ENCODE measurements around the gene THRB.

The THRB gene

DNA sequence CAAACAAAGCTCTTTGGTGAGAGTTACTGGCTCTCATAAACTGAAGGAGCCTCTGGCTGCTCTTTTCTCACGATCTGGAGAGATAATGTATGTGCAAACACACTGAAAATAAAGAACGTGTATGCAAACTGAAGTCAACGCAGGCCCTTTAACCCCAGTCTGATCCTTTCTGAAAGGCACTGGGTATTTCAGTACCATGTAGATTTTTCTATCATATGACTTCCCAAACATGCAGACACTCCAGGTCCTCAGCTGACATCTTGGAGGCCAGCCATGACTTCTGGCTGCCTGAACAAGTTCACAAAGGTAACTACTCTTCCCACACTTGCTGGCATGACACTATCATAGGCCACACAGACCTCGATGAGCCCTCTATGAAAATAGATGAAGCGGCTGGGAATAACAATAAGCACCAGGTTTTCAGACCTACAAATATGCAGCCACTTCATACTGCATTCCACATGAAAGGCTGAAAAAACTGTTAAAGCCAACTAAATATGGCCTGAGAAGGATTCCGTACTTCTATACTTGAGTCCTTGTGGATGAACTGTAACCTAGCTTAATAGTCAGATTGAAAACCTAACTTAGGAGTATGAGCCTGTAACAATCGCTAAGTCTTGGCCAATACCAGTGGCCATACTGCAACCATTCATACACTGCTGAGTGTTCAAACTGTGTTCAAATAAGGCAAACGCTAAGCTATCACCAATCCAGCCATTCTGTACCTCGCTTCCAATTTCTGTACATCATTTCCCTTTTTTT lies 121.3 kb downstream of the THRB start:
- peaks cover 11 to 32% of the 10 kb centered on the region in 2 donors for H3K4me1 ChIP-seq (ENCODE audit: control insufficient read depth in 2 of 2, insufficient read depth in 2 of 2, low read length in 2 of 2)
- no peak overlapping the region for H3K27ac ChIP-seq (ENCODE audit: low read depth in 2 of 2, low read length in 2 of 2)
- H3K9ac ChIP-seq (ENCODE audit: low read depth in 1 of 2, low read length in 2 of 2) = no peak overlapping the region

DNA sequence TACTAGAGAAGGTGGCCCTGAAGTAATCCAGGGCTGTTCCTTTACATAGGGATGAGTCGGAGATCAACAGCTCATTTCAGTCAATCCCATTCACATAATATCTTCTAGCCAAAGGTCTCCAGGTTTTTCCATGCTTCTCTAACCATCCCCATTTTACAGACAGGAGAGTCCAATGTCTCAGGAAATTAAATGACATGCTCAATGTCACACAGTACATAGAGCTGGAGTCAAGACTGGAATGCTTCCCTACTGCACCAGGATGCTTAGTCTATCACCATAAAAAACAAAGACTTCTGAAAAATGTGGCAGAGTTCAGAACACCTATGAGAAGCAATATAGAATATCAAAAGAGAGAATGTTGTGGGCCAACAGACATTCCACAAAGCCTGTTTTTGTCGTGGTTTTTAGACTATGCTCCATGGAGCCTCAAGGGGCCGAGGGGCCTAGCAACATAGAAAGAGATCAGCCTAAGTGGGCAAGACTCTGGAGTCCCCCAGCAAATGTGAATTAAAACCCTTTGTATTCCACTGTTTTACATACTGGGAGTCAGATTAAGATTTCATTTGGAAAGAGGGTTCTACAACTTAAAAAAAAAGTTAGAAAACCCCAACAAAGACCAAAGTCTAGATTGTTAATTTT lies 122.0 kb downstream of the THRB start:
- Histone ChIP-seq H3K9me3 (ENCODE audit: control insufficient read depth in 2 of 2, low read length in 2 of 2) (no peaks in the 10 kb centered on the region), H3K9ac (ENCODE audit: low read depth in 1 of 2, low read length in 2 of 2) (no peak overlapping the region), H3K4me3 (ENCODE audit: low read length in 2 of 2) (no peak overlapping the region), H3K27me3 (ENCODE audit: control insufficient read depth in 2 of 2, insufficient read depth in 2 of 2, low read length in 2 of 2) (no peaks in the 10 kb centered on the region), H3K27ac (ENCODE audit: low read depth in 2 of 2, low read length in 2 of 2) (no peak overlapping the region), H3K36me3 (ENCODE audit: control insufficient read depth in 2 of 2, insufficient read depth in 2 of 2, low read length in 2 of 2) (no peaks in the 10 kb centered on the region), H3K4me1 (ENCODE audit: control insufficient read depth in 2 of 2, insufficient read depth in 2 of 2, low read length in 2 of 2) (peaks cover 17 to 39% of the 10 kb centered on the region in 2 donors)

More for the DNA sequence above, 121.3 kb downstream of the THRB start:
- Histone ChIP-seq H3K4me3 (ENCODE audit: low read length in 2 of 2) (no peak overlapping the region), H3K9me3 (ENCODE audit: control insufficient read depth in 2 of 2, low read length in 2 of 2) (no peaks in the 10 kb centered on the region), H3K36me3 (ENCODE audit: control insufficient read depth in 2 of 2, insufficient read depth in 2 of 2, low read length in 2 of 2) (no peaks in the 10 kb centered on the region), H3K27me3 (ENCODE audit: control insufficient read depth in 2 of 2, insufficient read depth in 2 of 2, low read length in 2 of 2) (no peaks in the 10 kb centered on the region)

DNA sequence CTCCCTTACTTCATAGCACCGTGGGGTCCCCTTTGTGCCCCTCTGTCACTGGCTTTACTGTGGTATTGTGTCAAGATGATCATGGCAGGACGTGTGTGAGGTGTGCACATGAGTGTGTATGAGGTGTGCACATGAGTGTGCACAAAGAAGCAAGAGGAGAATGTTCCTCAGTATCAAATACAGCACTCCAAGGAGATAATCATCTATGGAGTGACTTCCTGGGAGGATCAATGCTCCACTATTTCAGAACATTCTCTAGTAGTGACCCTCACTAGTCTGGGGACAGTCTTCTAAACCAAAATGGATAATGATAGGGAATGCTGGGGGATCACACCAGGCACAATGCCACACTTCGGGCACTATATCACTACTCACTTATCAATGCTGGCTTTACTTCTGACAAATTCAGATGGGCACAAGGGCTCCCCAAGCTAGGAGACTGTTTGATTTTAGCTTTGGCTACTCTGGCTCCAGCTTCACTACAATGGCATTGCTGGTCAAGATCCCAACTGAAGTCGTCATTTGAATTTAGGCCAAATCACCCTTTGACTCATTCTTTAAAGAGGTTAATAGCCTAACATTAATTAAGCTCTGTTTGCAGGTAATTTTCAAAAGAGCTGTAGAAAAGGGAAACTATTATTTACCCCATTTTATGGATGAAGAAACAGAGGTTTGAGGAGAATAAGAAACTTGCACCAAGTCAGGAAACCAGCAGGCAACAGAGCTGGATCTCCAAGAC lies 124.1 kb downstream of the THRB start:
- H3K4me1 ChIP-seq (ENCODE audit: control insufficient read depth in 2 of 2, insufficient read depth in 2 of 2, low read length in 2 of 2) = peaks cover 18 to 47% of the 10 kb centered on the region in 2 donors
- H3K4me3 ChIP-seq (ENCODE audit: low read length in 2 of 2) = no peak overlapping the region
- H3K36me3 ChIP-seq (ENCODE audit: control insufficient read depth in 2 of 2, insufficient read depth in 2 of 2, low read length in 2 of 2) = no peaks in the 10 kb centered on the region
- H3K9ac ChIP-seq (ENCODE audit: low read depth in 1 of 2, low read length in 2 of 2) = no peak overlapping the region
- no peaks in the 10 kb centered on the region for H3K27me3 ChIP-seq (ENCODE audit: control insufficient read depth in 2 of 2, insufficient read depth in 2 of 2, low read length in 2 of 2)
- no peaks in the 10 kb centered on the region for H3K9me3 ChIP-seq (ENCODE audit: control insufficient read depth in 2 of 2, low read length in 2 of 2)
- no peak overlapping the region for H3K27ac ChIP-seq (ENCODE audit: low read depth in 2 of 2, low read length in 2 of 2)

DNA sequence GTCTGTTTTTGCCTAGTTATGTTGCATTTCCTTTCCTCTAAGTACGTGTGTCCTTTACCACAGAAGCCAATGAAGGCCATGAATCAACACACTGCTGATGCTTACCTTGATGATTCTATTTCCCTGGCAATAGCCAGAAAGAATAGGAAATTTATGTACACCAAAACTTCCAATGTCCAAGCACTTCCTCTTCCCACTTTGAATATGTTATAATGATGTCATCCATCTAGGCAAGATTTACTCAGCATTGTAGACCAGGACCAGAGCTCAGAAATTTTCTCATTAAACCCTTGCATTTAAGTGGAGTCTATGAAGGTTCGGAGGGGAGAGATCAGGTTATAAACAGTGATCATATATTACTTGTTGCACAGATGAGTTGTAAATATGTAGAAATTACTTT lies 126.0 kb downstream of the THRB start:
- no peak overlapping the region for H3K9ac ChIP-seq (ENCODE audit: low read depth in 1 of 2, low read length in 2 of 2)
- H3K36me3 ChIP-seq (ENCODE audit: control insufficient read depth in 2 of 2, insufficient read depth in 2 of 2, low read length in 2 of 2) = no peaks in the 10 kb centered on the region
- H3K4me3 ChIP-seq (ENCODE audit: low read length in 2 of 2) = no peak overlapping the region
- H3K4me1 ChIP-seq (ENCODE audit: control insufficient read depth in 2 of 2, insufficient read depth in 2 of 2, low read length in 2 of 2) = peaks cover 14 to 40% of the 10 kb centered on the region in 2 donors
- H3K27ac ChIP-seq (ENCODE audit: low read depth in 2 of 2, low read length in 2 of 2) = no peak overlapping the region
- no peaks in the 10 kb centered on the region for H3K27me3 ChIP-seq (ENCODE audit: control insufficient read depth in 2 of 2, insufficient read depth in 2 of 2, low read length in 2 of 2)
- no peaks in the 10 kb centered on the region for H3K9me3 ChIP-seq (ENCODE audit: control insufficient read depth in 2 of 2, low read length in 2 of 2)

DNA sequence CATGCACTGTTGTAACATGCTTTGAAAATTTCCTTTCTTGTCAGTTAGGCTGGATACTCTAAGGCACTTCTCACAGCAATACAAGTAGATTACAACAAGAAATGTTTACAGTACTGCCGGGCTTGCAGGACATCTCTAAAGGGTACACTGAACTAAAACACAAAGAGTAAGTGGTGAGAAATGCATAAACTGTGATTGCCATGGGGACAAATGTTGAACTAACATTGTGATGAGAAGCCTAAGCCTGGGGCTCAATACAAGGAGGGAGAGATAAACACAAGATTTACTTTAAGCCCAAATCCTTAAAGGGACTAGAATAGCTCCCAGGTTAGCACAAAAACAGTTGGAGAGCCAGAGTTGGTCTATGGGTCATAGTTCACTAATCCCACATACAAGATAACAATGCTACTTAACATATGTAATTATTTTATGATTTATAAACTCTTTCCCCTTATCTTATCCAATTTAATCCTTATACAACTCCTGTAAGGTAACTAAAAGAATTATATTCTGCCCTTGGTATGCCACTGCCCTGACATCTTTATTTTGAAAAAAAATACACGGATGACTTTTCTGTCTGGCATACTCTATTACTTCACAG lies 126.9 kb downstream of the THRB start:
- Histone ChIP-seq H3K4me1 (ENCODE audit: control insufficient read depth in 2 of 2, insufficient read depth in 2 of 2, low read length in 2 of 2) (peaks cover 14 to 34% of the 10 kb centered on the region in 2 donors), H3K36me3 (ENCODE audit: control insufficient read depth in 2 of 2, insufficient read depth in 2 of 2, low read length in 2 of 2) (no peaks in the 10 kb centered on the region), H3K9me3 (ENCODE audit: control insufficient read depth in 2 of 2, low read length in 2 of 2) (no peaks in the 10 kb centered on the region), H3K27ac (ENCODE audit: low read depth in 2 of 2, low read length in 2 of 2) (peak overlapping the region in 1 of 2 donors; percentile 1), H3K27me3 (ENCODE audit: control insufficient read depth in 2 of 2, insufficient read depth in 2 of 2, low read length in 2 of 2) (no peaks in the 10 kb centered on the region), H3K4me3 (ENCODE audit: low read length in 2 of 2) (no peak overlapping the region), H3K9ac (ENCODE audit: low read depth in 1 of 2, low read length in 2 of 2) (no peak overlapping the region)

DNA sequence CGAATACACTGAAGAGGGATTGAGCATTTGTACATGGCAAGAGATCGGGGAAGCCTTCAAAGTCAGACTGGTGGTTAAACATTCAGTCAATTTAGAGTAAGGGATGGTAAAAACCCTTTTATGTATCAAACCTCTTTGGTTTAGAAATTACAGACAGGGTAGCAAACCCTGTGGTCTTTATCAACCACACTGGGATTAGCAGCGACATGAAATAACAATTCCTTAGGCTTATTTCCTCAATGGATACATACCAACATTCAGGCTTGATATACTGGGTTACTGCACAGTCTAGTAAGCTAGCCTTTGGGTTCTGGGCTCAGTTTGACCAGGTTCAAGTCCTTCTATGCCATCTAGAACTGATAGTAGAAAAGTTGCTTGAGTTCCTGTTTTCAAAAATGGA lies 127.4 kb downstream of the THRB start:
- Histone ChIP-seq H3K9me3 (ENCODE audit: control insufficient read depth in 2 of 2, low read length in 2 of 2) (no peaks in the 10 kb centered on the region), H3K27me3 (ENCODE audit: control insufficient read depth in 2 of 2, insufficient read depth in 2 of 2, low read length in 2 of 2) (no peaks in the 10 kb centered on the region), H3K27ac (ENCODE audit: low read depth in 2 of 2, low read length in 2 of 2) (peak overlapping the region in 1 of 2 donors; percentile 1), H3K36me3 (ENCODE audit: control insufficient read depth in 2 of 2, insufficient read depth in 2 of 2, low read length in 2 of 2) (no peaks in the 10 kb centered on the region), H3K4me3 (ENCODE audit: low read length in 2 of 2) (no peak overlapping the region), H3K4me1 (ENCODE audit: control insufficient read depth in 2 of 2, insufficient read depth in 2 of 2, low read length in 2 of 2) (peaks cover 14 to 33% of the 10 kb centered on the region in 2 donors), H3K9ac (ENCODE audit: low read depth in 1 of 2, low read length in 2 of 2) (no peak overlapping the region)

DNA sequence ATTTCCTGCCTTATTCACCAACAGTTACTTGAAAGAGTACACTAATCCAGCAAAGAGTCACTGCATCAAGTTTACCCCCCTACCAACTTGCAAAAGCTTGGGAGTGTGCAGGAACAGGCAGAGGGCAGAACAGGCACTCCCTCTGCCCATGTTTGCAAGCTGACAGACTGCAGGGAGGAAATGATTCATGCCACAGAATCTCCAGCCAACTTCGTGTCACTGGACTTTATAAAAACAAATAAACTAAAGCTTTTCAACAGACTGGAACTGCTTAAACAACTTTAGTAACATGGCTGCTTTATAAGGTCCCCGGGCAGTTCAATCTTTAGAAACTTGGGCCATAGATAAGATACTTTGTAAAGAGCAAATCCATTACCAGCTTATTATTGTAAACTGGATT lies 129.5 kb downstream of the THRB start:
- Histone ChIP-seq H3K9me3 (ENCODE audit: control insufficient read depth in 2 of 2, low read length in 2 of 2) (no peaks in the 10 kb centered on the region), H3K4me1 (ENCODE audit: control insufficient read depth in 2 of 2, insufficient read depth in 2 of 2, low read length in 2 of 2) (peaks cover 14 to 33% of the 10 kb centered on the region in 2 donors), H3K36me3 (ENCODE audit: control insufficient read depth in 2 of 2, insufficient read depth in 2 of 2, low read length in 2 of 2) (no peaks in the 10 kb centered on the region), H3K9ac (ENCODE audit: low read depth in 1 of 2, low read length in 2 of 2) (no peak overlapping the region), H3K27me3 (ENCODE audit: control insufficient read depth in 2 of 2, insufficient read depth in 2 of 2, low read length in 2 of 2) (no peaks in the 10 kb centered on the region), H3K27ac (ENCODE audit: low read depth in 2 of 2, low read length in 2 of 2) (peak overlapping the region in 1 of 2 donors; percentile 44), H3K4me3 (ENCODE audit: low read length in 2 of 2) (no peak overlapping the region)

DNA sequence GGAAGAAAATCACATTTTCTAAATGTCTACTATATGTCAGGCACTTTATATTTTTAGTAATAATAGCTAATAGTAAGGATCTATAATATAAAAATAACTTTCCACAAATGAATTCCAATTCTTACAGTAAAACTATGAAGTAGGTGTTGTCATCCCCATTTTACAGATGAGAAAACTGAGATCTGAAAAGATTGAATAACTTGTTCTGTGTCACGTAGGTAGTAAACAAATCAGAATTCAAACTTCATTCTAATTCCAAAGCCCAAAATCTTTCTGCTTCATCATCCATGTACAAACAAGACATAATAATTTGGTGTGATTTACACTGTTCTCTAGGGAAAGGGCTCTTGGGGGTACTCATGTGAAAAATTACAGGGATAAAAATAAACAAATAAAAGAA lies 130.3 kb downstream of the THRB start:
- Histone ChIP-seq H3K36me3 (ENCODE audit: control insufficient read depth in 2 of 2, insufficient read depth in 2 of 2, low read length in 2 of 2) (no peaks in the 10 kb centered on the region), H3K4me3 (ENCODE audit: low read length in 2 of 2) (no peak overlapping the region), H3K27me3 (ENCODE audit: control insufficient read depth in 2 of 2, insufficient read depth in 2 of 2, low read length in 2 of 2) (no peaks in the 10 kb centered on the region), H3K4me1 (ENCODE audit: control insufficient read depth in 2 of 2, insufficient read depth in 2 of 2, low read length in 2 of 2) (peaks cover 14 to 33% of the 10 kb centered on the region in 2 donors), H3K27ac (ENCODE audit: low read depth in 2 of 2, low read length in 2 of 2) (no peak overlapping the region), H3K9me3 (ENCODE audit: control insufficient read depth in 2 of 2, low read length in 2 of 2) (no peaks in the 10 kb centered on the region), H3K9ac (ENCODE audit: low read depth in 1 of 2, low read length in 2 of 2) (no peak overlapping the region)

DNA sequence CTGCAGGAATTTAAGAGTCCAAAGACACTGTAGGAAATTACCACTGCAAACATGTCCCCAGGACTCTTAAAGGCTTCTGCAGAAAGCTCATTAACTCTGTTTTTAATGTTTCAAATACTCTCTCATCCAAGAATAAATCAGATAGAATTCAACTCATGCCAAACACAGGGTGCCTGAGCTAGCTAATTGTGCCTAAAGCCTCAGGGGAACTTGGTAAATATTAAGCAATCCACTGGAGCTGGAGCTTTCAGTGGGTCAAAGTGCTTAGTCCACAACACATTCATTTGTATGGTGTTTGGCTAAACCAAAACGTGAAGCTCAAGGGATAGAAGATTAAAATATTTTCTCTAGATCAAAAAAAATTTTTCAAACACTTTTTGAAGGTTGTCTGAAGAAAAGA lies 131.4 kb downstream of the THRB start:
- Histone ChIP-seq H3K4me1 (ENCODE audit: control insufficient read depth in 2 of 2, insufficient read depth in 2 of 2, low read length in 2 of 2) (peaks cover 12 to 28% of the 10 kb centered on the region in 2 donors), H3K27ac (ENCODE audit: low read depth in 2 of 2, low read length in 2 of 2) (no peak overlapping the region)

DNA sequence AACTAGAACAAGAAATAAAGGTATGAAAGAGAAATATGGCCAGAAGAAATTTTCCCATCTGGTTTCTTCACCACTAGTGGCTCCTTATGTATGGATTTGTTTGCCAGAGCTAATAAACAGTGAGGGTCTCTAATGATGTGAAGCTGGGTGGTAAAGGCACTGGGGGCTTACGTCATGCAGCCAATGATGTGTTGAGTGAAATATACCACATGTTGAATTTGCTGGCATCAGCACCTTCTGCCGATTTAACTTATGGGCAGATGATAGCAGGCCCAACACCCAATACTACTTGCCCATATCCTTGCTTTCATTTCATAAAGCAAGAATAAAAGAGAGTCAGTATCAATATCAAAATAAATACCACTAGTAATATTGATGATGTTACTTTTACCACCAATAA lies 133.0 kb downstream of the THRB start:
- Histone ChIP-seq H3K27me3 (ENCODE audit: control insufficient read depth in 2 of 2, insufficient read depth in 2 of 2, low read length in 2 of 2) (no peaks in the 10 kb centered on the region), H3K27ac (ENCODE audit: low read depth in 2 of 2, low read length in 2 of 2) (no peak overlapping the region), H3K9ac (ENCODE audit: low read depth in 1 of 2, low read length in 2 of 2) (no peak overlapping the region), H3K4me1 (ENCODE audit: control insufficient read depth in 2 of 2, insufficient read depth in 2 of 2, low read length in 2 of 2) (peaks cover 0 to 14% of the 10 kb centered on the region in 2 donors), H3K36me3 (ENCODE audit: control insufficient read depth in 2 of 2, insufficient read depth in 2 of 2, low read length in 2 of 2) (no peaks in the 10 kb centered on the region), H3K9me3 (ENCODE audit: control insufficient read depth in 2 of 2, low read length in 2 of 2) (no peaks in the 10 kb centered on the region), H3K4me3 (ENCODE audit: low read length in 2 of 2) (no peak overlapping the region)

More for the DNA sequence above, 131.4 kb downstream of the THRB start:
- no peak overlapping the region for H3K4me3 ChIP-seq (ENCODE audit: low read length in 2 of 2)
- H3K27me3 ChIP-seq (ENCODE audit: control insufficient read depth in 2 of 2, insufficient read depth in 2 of 2, low read length in 2 of 2) = no peaks in the 10 kb centered on the region
- H3K36me3 ChIP-seq (ENCODE audit: control insufficient read depth in 2 of 2, insufficient read depth in 2 of 2, low read length in 2 of 2) = no peaks in the 10 kb centered on the region
- no peaks in the 10 kb centered on the region for H3K9me3 ChIP-seq (ENCODE audit: control insufficient read depth in 2 of 2, low read length in 2 of 2)
- no peak overlapping the region for H3K9ac ChIP-seq (ENCODE audit: low read depth in 1 of 2, low read length in 2 of 2)

Measured in mucosa of rectum (tissue), 2 donors.